ENCODE results near the gene TMCC1.

The TMCC1 gene

DNA sequence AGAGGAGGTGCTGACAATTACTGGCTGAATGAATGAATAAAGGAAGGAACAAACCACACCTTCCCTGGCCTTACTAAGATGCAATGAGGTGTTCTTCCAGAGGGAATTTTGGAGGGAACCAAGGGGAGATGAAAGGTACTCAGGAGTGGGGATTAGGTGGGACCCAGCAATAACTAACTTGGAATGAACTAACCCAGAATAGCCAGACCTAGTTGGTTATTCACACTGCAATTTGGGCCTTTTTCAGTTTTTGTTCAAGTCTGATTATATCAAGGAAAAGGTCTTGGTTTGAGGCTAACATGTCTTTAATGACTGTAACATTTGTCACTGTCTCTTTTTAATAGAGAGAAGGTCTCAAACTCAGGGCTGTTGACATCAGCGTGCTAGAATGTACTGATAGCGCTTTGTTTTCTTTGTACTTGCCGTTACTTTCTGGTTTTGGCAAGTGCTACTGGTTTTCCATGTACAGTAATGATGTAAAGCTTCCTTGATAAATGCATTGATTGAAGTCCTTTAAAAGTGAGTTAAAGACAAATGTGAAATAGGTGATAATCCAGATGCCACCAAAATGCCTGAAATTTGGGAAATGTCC, 283.8 kb downstream of the TMCC1 start:
- DNase-seq (ENCODE audit: low spot score) = no peak

DNA sequence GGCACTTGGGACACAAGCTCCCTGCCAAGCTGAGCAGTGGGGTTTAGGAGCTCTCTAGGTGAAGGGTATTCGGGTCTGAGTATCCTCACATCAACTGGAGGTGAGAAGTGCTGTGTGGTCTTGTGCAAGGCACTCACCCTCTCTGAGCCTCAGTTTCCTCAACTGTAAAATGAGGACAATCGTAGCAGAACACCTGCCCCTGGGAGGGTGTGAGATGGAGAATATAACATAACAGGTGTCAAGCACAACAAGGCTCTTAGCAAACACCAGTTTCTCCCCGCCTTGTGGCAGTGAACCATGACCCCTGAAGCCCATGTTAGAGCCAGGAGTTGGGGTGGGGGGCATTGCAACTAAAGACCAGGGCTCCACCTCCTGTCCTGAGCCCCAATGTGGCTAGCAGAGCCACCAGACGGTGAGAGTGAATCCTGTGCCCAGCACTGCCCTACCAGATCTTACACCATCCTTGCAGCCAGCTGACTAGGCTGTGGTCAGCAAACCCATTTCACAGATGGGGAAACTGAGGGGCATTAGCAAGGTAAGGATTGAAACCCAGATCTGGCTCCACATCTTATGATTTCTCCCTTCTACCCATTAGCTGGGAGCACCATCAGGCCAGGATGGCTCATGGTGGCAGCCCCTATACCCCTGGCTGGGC, 284.4 kb downstream of the TMCC1 start:
- no peak for DNase-seq (ENCODE audit: low spot score)

DNA sequence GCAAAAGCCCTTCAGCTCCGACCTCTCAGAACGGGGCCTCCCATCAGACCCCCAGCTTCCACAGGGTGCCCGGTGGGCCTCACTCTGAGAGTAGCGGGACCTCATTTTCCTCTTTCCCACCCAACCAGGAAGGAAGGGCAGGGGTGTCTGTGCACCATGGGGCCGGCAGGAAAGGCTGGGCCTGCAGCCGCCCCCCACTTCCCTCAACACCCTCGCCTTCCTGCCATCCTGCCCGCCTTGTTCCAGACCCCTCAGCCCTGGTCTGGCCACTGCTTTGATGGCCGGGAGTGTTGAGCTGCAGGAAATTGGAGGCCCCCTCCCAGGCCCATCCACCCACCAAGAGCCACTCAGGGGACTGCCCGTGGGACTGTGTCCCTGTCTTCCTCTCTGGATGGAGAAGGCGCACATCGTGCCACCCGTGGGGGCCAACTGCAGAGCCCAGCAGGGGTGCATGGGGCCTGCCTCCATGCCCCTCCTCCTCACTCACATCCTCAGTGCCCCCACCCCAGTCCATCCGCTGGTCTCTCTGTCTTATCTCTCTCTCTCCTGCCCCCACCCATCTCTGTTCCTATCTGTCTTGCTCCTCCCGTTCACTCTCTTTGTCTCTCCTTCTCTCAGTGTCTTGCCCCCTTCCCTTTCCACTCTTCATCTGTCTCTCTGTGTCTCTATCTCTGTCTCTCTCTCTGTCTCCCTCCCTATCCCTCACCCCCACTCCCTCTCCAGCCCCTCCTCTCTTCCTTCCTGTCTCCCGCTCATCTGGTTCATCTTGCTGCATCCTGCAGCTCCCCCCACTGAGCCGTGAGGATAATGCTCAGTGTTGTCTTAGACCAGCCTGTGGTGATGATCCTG, 285.2 kb downstream of the TMCC1 start:
- no peak for DNase-seq (ENCODE audit: low spot score)

DNA sequence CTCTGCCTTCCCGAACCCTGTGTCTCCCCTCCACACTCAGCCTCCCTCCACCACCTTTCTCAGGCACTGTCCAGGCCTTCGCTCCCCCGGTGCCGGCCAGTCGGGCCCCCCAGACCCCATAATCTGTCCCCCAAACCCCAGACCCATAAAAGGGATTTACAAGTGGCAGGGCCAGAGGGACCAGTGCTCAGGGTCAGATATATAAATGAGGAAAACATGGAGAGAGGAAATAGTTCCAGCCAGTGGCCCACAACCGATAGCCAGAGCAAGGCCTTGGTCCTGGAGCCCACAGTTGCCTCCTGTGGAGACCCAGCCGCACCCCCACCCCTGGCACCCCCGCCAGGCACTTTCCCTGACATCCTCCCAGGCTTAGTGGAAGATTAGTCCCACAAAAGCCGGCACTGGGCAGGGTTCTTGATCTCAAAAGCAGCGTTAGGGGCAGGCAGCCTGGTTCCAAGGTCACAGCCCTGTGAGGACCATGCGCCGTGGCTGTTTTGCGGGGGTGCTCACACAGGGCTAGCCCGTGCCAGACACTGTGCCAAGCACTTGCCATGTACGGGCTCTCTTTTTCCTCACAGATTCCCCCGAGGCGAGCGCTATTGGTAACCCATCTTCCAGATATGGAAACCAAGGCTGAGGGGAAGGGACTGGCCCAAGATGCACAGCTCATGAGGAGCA, 286.0 kb downstream of the TMCC1 start:
- no peak for DNase-seq (ENCODE audit: low spot score)

DNA sequence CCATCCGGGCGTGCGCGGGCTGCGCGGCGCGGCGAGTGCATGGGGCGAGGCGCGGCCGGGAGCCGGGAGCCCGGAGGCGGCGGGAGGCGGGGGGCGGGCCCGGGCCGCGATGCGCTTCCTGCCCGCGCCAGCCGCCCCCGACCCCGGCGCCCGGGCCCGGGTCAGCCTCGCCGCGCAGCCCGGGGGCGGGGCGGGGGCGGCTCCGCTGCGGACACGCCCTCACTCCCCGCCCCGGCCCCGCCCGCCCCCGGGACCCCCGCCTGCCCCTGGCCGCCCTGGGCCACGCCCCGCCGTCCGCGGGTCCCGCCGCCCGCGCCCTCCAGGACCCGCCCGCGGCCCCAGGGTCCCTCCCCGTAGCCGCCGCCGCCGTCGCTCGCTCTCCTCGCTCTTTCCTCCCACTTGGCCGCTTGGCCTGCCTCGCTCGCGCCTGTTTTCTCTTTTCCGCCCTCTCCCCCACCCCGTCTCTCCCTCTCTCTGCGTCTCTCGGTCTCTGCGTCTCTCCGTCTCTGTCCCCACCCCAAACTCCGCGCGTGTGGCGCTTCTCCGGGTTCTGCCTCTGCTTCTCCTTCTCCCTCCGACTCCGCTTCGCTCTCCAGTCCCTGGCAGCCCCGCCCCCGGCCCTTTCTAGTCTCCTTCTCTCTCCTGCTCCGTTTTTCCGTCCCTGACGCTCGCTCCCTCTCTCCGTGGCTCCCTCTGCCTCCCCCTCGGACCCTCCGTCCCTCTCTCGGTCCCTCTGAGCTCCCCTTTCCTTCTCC, 286.7 kb downstream of the TMCC1 start, which contains the start of gene PLXND1:
Gene PLXND1, minus strand, starts transcription at position 41 of the 755 bp plus-strand sequence. Its CDS starts 37 bp downstream, at position 4.
- DNase-seq (ENCODE audit: low spot score) = peak; percentile 12

DNA sequence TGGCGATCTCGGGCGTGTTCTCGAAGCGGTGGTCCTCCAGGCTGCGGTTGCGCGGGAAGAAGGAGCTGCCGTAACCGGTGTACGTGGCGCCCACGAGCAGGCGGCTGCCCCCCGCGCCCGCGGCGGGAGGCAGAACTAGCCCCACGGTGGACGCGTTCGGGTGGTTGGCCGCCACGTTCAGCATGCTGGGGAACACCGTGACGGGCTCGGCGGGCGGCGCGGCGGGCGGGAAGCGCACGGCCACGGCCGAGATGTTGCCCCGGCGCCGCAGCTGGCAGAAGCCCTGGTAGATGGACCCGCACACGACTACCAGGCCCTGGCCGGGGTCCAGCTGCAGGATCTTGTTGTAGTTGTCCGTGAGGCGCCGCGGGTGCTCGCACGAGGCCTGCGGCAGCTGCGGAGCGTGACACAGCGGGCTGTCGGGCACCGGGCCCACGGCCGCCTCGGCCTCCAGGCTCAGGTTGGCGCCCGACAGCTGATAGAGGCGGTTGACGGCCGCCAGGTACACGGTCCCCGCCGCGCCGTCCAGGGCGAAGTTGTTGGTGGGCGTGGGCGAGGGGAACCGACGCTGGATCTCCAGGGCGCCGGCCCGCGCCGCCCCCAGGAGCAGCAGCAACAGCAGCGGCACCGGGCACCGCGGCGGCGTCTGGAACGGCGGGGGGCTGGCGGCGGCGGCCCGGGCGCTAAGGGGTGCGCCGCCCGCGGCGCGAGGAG, 287.4 kb downstream of the TMCC1 start:
- no peak for DNase-seq (ENCODE audit: low spot score)

DNA sequence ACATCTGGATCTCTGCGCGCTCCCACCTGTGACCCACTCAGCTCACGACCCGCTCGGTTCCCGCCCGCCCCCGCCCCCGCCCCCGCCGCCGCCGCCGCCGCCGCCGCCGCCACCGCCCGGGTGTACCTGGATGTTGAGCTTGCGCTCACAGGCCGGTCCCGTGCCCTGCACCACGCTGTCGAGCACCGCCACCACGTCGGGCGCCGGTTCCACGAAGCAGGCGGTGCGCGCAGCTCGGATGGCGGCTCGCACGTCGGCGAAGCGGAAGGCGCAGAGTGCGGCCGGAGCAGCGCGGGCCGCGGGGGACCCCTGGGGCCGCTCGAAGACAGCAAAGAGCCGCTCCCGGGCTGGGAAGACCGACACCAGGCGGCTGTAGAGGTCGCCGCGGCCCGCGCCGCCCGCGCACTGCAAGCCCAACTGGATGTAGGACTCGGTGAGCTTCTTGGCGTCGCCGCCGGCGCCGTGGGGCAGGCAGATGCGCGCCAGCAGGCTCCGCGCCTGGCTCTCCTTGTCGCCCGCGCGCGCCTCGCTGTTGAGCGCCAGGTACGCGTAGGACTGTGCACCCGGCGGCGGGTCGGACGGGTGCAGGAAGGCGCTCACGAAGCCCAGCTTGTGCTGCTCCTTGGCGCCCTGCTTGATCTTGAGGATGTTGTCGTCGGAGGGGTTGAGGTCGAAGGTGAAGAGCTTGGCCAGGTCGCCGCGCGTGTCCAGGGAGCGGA, 288.1 kb downstream of the TMCC1 start:
- DNase-seq (ENCODE audit: low spot score) = no peak

DNA sequence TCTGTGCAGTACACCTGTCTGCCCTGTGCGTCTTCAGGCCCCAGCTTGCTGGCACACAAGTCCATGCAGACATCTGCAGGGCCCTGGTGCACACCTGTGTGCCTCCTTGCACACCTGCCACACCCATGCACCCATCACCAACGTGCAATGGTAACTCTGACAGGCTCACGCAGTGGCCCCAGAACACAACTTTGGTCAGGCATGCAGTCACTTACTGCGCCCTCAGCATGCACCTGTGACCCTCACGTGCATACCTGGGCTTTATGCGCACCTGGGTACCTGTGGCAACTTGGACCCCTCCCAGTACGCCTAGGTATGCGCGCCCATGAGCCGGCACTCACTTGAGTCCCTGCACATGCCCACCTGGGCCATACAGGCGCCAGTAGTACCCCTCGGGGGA, 288.7 kb downstream of the TMCC1 start:
- no peak for DNase-seq (ENCODE audit: low spot score)

DNA sequence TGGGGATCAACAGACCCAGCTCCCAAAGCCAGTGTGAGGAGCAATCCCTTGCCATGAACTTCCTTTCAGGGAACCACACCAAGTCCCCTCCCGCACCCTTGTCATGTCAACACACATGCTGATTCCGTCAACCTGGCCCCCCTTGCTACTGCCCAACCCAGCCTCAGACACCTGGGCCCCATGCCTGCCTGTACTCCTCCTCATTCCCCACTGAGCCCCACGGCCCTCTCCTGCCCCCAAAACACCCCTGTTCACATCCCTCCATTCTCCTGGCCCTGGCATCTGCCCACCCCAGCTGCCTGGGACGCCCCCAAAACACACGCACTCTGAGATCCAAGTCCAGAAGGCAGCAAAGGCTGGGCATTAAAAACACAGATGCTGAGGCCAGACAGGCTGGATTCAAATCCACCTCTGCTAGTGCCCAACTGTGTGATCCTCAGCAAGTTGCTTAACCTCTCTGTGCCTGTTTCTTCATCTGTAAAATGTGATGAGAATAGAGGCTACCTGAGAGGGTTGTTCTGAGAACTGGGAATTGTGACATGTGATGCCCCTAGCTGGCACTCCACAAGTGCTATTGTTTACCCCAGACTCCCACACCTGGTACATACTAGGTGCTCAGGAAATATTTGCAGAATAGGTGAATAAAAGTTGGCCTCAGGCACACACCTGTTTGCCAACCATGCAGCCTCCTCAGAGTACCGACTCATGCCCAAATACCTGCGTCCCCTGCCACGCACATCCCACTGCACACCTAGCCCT, 289.3 kb downstream of the TMCC1 start:
- no peak for DNase-seq (ENCODE audit: low spot score)

DNA sequence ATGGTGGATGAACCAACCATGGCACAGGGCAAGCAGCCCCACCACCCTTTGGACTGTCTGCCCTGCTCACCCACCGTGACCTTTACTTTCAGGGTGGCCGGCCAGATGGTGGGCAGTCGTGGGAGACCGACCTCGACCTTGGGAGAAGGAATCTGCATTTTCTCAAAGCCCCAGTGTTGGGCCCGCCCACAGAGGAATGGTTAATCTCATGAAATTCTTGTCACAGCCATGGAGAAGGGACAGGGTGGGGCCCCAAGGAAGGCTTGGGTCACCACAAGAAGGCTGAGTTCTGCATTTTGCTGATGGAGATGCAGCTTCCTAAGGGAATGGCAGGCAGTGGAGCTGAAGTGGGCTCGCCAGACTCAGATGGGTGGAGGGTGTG, 290.0 kb downstream of the TMCC1 start:
- no peak for DNase-seq (ENCODE audit: low spot score)

DNA sequence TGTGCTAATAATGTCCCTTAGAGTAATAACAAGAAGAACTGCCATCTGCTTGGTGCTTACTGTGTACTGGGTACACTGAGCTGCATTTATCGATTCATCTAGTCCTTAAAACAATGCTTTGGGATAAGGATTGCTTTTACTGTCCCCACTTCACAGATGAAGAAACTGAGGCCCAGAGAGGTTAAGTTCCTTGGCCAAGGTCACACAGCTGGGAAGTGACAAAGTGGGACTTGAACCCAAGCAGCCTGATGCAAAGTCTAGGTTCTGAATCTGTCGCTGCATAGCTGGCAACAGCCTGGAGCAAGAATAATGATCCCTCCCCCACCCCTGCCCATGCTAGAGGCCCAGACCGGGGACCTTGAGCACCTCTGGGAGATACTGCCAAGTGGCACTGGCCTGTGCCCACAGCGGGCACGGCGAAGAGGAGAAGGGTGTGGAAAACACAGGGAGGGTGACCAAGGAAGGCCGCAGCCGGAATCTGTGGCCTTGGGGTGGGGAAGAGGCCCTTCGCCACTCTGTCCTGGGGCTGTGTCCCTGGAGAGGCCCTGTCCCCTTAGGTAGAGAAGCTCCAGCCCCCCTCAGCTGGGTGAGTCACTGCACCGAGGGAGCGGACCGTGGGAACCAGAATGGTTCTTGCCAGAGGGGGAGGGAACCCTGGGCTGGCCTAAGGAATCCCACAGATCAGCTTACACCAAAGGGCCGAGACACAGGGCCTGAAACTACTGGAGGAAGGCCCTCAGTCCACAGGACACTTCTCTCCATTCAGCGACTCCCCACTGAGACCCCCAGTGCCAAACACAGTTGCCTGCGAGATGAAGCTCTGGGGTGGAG, 290.6 kb downstream of the TMCC1 start:
- DNase-seq (ENCODE audit: low spot score) = no peak

DNA sequence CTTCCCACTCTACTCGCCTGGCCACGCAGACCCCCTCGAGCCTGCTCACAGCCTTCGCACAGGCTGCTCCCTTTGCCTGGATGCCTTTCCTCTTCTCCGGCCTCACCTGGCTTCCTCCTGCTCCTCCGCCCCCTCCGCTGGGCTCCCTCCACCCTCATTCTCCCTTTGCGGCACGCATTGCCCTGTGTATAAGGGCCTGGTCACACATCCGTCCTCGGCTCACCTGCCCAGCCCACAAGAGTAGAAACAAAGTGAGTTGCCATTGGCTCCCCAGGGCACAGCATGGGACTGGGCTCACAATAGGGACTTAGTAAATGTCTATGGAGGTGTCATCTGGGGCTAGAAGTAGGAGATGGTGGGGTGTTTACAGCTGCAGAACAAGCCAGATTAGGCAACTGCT, 291.2 kb downstream of the TMCC1 start:
- no peak for DNase-seq (ENCODE audit: low spot score)

DNA sequence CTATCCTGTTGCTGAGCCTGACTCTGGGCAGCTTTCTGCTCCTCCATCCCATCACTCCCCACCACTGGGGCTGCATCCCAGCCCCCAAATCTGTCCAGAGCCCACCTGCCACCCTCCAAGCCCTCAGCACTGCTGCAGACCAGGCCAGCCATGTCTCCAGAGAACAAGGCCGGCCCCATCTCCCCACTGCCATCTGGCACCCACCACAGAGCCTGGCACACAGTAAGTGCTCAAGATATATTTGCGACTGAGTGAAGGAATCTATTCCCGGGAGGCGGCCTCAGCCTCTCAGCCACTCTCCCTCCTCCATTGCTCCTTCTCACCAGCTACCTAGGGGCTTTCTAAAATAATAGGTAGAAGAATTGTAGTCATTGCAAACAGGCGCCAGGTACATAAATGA, 291.8 kb downstream of the TMCC1 start:
- DNase-seq (ENCODE audit: low spot score) = no peak

DNA sequence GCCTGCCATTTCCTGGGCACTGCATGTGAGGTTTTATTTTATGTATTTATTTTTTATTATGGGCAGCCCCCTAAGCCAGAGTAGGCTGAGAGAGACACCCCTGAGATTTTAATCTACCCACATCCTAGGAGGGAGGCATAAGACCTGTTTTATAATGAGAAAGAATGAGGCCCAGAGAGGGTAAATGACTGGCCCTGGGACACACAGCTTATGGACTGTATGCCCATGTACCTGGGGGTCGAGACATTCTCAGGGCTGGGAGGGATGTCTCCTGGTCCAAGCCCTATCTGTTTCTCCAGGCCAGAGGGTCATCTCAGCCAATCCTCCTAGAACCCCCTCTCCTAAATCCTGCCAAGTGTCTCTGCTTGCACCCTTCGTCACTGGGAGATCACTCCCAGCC, 293.2 kb downstream of the TMCC1 start:
- DNase-seq (ENCODE audit: low spot score) = no peak

DNA sequence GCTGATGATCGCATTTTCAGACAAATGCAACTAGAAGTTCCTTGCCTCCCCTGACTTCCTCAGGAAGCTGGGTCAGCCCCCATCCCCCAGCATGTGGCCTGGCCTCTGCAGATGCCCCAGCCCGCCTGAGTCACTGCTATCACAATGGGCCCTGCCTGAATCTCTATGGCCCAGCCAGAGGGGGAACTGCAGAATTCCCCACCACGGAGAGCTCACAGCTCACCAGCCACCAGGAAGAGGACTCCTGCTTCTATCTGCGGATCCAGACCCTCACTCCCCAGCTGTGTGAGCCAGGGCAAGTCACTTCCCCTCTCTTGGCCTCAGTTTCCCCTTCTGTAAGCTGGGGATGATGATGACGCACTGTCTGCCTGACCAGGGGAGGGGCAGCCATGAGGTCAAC, 293.9 kb downstream of the TMCC1 start:
- DNase-seq (ENCODE audit: low spot score) = no peak

DNA sequence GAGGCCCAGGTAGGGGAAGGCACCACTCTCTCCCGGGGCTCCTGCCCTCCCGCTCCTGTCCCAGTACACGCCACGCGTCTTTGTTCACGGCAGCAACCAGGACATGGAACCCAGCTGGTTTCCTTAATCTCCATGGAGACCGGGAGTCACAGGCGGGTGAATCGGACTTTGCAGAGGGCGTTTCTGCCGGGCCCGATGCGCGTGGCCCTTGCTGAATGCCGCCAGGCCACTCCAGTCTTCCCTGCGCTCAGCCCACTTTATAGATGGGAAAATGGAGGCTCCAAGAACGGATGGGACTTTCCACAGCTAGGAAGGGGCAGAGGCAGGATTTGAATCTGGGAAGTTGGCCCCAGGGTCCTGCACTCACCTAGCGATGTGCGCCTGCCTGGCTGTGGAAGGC, 294.4 kb downstream of the TMCC1 start:
- no peak for DNase-seq (ENCODE audit: low spot score)

DNA sequence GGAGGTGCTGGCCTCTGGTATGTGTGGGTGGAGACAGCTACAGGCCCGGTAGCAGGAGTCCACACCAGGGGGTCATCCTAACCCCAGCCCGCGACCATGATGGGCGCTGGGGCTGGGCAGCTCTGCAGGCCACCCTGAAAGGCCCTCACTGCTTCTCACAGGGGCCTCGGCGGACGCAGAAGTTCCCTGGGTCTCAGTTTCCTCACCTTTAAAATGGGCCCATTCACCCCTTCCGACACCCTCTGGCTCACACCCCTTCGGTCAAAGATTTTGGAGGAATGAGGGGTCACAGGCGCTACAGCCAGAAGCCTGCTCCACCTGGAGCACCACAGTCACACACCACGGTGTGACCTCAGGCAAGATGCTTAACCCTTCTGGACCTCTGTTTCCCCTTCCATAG, 295.0 kb downstream of the TMCC1 start:
- DNase-seq (ENCODE audit: low spot score) = no peak

DNA sequence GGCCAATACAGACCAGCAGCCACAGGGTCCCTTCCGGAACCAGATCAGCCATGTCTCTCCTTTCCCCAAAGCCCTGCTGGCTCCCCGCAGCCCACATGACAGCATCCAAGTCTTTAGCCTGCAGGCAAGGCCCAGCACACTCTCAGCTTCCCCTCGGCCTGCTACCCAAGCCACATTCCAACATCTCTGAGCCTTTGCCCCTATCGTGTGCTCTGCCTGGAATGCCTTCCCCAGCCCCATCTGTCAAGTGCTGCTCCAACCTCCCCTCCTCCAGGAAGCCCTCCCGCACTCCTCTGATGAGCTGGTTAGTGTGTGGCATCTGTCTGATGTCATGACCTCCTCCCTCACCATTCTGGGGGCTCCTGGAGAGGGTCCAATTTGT, 295.5 kb downstream of the TMCC1 start:
- DNase-seq (ENCODE audit: low spot score) = no peak

Measured in hematopoietic multipotent progenitor cell treated with erythropoietin and hydrocortisone succinate and interleukin-3 and kit ligand, for 15 days (in vitro differentiated cells).